PC-3 (cell line): ENCODE data around the gene CRIM1.

ENCODE experiments used
- EZH2 ChIP-seq: fragments of 300-600 bp; sonication (generic); IDR thresholded peaks from one replicate; pipeline ENCODE4 v1.6.1; 2017; ENCODE audit warnings: antibody characterized with exemption, mild to moderate bottlenecking, low read length; ENCODE audit not compliant: unreplicated experiment
- EZH2phosphoT487 ChIP-seq: fragments of 300-600 bp; sonication (generic); IDR thresholded peaks from 2 replicates; pipeline ENCODE4 v1.6.1; 2018; ENCODE audit warnings: mild to moderate bottlenecking, antibody characterized with exemption, low read length, borderline replicate concordance
- TF ChIP-seq, protein P1 (sequence below): fragments of 300-600 bp; sonication (generic); conservative IDR thresholded peaks from 2 replicates; pipeline ENCODE4 v1.5.1; 2017; ENCODE audit warnings: antibody characterized with exemption, low read depth, mild to moderate bottlenecking, low read length

DNA sequence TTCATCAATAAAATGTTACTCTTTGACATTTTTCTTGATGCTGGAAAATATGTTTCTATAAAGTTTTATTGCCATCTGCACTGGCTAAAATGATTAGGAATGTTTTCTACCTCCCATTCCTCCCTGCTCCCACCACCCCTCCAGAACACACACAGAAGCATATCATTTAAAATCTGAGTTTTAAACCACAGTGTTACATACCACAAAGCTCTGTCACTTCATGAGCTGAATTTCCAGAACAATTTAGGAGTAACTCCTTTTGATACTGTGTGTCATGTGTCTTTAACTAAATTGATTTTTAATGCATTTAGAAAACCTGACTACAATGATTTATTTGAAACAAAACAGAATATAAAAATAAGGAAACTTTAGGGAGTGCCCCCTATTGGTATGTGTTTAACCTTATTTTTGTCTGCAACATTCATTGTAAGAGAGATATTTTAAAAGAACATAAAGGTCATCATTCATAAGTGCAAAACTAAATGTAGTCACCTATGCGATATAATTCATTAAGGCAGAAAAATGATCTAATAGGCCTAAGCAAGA, 190.4 kb downstream of the CRIM1 start:
- TF ChIP-seq, protein P1, sequence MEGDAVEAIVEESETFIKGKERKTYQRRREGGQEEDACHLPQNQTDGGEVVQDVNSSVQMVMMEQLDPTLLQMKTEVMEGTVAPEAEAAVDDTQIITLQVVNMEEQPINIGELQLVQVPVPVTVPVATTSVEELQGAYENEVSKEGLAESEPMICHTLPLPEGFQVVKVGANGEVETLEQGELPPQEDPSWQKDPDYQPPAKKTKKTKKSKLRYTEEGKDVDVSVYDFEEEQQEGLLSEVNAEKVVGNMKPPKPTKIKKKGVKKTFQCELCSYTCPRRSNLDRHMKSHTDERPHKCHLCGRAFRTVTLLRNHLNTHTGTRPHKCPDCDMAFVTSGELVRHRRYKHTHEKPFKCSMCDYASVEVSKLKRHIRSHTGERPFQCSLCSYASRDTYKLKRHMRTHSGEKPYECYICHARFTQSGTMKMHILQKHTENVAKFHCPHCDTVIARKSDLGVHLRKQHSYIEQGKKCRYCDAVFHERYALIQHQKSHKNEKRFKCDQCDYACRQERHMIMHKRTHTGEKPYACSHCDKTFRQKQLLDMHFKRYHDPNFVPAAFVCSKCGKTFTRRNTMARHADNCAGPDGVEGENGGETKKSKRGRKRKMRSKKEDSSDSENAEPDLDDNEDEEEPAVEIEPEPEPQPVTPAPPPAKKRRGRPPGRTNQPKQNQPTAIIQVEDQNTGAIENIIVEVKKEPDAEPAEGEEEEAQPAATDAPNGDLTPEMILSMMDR = peak; percentile 60
- TF ChIP-seq EZH2 (no peak), EZH2phosphoT487 (no peak)
